ENCODE measurements around the gene LYPD1. TPM values are rescaled to one million over a fixed set of nuclear protein-coding genes. Genes with fewer than 3 reads are reported as not detected.

LYPD1 gene
- polyA plus RNA-seq, 4 donors = 0.81 to 0.87 TPM; not detected in 2

DNA sequence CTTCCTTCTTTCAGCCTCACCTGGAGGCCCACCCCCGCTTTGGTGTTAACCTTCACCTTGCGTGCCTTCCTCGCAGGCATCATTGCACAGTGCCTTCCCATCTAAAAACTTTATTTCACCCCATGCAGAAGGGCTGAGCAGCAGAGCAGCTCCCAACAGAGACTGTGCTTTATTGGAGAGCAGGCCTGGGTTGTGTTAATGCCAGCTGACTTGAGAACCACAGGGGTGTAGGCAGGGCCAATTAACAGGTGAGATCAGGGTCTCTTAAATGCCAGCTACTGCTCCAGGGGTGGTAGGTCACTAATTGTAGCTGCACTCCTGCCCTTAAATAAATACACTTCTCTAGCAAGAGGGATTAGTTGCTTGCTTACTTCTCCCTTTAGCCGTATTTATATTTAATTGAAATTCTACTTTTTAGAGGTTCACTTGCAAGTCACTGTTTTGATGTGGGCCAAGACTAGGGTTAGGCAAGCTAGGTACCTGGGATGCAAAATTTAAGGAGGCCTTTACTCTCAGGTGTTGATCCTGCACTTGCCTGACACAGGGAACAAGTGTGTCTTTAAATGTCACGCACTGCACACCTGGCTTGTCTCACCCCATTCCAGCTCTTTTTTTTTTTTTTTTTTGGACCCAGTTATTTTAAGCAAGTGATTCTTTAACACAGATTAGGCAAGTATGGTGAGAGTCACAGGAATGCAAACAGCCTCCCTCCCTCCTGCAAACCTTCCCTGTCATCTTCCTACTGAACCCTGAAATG is 54.5 kb downstream of the LYPD1 start:
- Histone ChIP-seq H3K27me3 (ENCODE audit: control insufficient read depth in 3 of 3, insufficient read depth in 3 of 3, low read length in 3 of 3) (no peaks in the 10 kb centered on the region), H3K4me1 (ENCODE audit: control insufficient read depth in 3 of 3, insufficient read depth in 2 of 3, low read depth in 1 of 3, low read length in 2 of 3) (peaks cover 0 to 3% (median 0%) of the 10 kb centered on the region in 3 donors), H3K27ac (ENCODE audit: low read depth in 1 of 3, low read length in 2 of 3) (no peak overlapping the region), H3K4me3 (ENCODE audit: low read depth in 1 of 3, low read length in 3 of 3) (no peak overlapping the region), H3K36me3 (ENCODE audit: control insufficient read depth in 3 of 3, insufficient read depth in 2 of 3, low read depth in 1 of 3, low read length in 3 of 3) (no peaks in the 10 kb centered on the region), H3K9me3 (ENCODE audit: control insufficient read depth in 2 of 2, insufficient read depth in 1 of 2, low read depth in 1 of 2, low read length in 1 of 2) (no peaks in the 10 kb centered on the region)
- FAIRE-seq (no peak), DNase-seq (no peak)
- WGBS, 3 donors = 90 to 96% (median 91%) methylated on average over 5 of the region's 5 CpGs

DNA sequence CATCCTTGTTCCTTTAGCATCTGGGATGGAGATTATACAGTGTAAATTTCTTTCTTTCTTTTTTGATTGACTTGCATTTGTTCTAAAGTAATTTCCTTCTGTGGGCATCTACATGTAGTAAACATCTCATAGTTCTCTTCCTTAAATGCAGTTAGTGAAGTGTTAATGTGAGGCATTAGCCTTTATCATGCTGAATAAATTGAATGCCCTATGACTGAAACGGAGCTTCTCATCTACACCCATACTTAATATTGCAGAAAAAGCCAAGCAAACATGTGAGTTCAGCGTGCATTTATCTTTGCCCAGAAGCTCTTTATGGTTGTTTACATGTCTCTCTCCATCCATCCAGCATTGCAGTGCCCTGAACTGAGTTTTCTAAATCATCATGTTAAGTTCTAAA is 58.3 kb downstream of the LYPD1 start:
- H3K4me1 ChIP-seq (ENCODE audit: control insufficient read depth in 3 of 3, insufficient read depth in 2 of 3, low read depth in 1 of 3, low read length in 2 of 3) = no peaks in the 10 kb centered on the region
- H3K4me3 ChIP-seq (ENCODE audit: low read depth in 1 of 3, low read length in 3 of 3) = no peak overlapping the region
- H3K36me3 ChIP-seq (ENCODE audit: control insufficient read depth in 3 of 3, insufficient read depth in 2 of 3, low read depth in 1 of 3, low read length in 3 of 3) = no peaks in the 10 kb centered on the region
- 55 to 71% (median 68%) methylated on average over 2 of the region's 2 CpGs for WGBS, 3 donors
- no peak overlapping the region for H3K27ac ChIP-seq (ENCODE audit: low read depth in 1 of 3, low read length in 2 of 3)
- FAIRE-seq (no peak), DNase-seq (no peak)
- H3K9me3 ChIP-seq (ENCODE audit: control insufficient read depth in 2 of 2, insufficient read depth in 1 of 2, low read depth in 1 of 2, low read length in 1 of 2) = no peaks in the 10 kb centered on the region
- no peaks in the 10 kb centered on the region for H3K27me3 ChIP-seq (ENCODE audit: control insufficient read depth in 3 of 3, insufficient read depth in 3 of 3, low read length in 3 of 3)

- DNase-seq = no peak
- no peak for FAIRE-seq
- Histone ChIP-seq H3K9me3 (ENCODE audit: control insufficient read depth in 2 of 2, insufficient read depth in 1 of 2, low read depth in 1 of 2, low read length in 1 of 2) (no peaks in the 10 kb centered on the region), H3K27me3 (ENCODE audit: control insufficient read depth in 3 of 3, insufficient read depth in 3 of 3, low read length in 3 of 3) (no peaks in the 10 kb centered on the region), H3K36me3 (ENCODE audit: control insufficient read depth in 3 of 3, insufficient read depth in 2 of 3, low read depth in 1 of 3, low read length in 3 of 3) (peaks cover 0 to 2% (median 0%) of the 10 kb centered on the region in 3 donors), H3K4me1 (ENCODE audit: control insufficient read depth in 3 of 3, insufficient read depth in 2 of 3, low read depth in 1 of 3, low read length in 2 of 3) (no peaks in the 10 kb centered on the region), H3K4me3 (ENCODE audit: low read depth in 1 of 3, low read length in 3 of 3) (no peak overlapping the region), H3K27ac (ENCODE audit: low read depth in 1 of 3, low read length in 2 of 3) (no peak overlapping the region)
- WGBS, 3 donors = 76 to 81% (median 80%) methylated on average over 8 of the region's 8 CpGs
Measured at GRCh38 chr2:132609101-132609890, 60.7 kb downstream of the LYPD1 start.

DNA sequence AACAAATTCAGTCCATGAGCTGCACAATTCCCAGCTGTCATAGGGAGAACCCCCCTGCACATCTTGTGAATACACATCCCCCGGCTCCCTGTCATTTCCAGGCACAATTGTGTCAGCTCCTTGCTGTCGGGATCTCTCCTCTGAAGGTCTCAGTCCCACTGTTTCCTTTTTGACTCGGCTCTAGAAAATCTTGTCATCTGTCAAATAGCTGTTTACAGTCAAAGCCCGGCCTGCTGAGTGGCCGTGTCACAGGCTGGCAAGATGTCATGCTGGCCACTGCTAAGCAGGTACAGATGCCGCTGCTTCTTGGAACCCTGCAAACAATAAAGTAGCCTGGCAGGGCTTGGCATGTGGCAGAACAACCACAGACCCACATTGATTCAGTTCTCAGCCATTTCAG is 61.7 kb downstream of the LYPD1 start:
- no peak overlapping the region for H3K27ac ChIP-seq (ENCODE audit: low read depth in 1 of 3, low read length in 2 of 3)
- DNase-seq (no peak), FAIRE-seq (no peak)
- H3K9me3 ChIP-seq (ENCODE audit: control insufficient read depth in 2 of 2, insufficient read depth in 1 of 2, low read depth in 1 of 2, low read length in 1 of 2) = no peaks in the 10 kb centered on the region
- peaks cover 0 to 2% (median 0%) of the 10 kb centered on the region in 3 donors for H3K36me3 ChIP-seq (ENCODE audit: control insufficient read depth in 3 of 3, insufficient read depth in 2 of 3, low read depth in 1 of 3, low read length in 3 of 3)
- H3K4me1 ChIP-seq (ENCODE audit: control insufficient read depth in 3 of 3, insufficient read depth in 2 of 3, low read depth in 1 of 3, low read length in 2 of 3) = no peaks in the 10 kb centered on the region
- WGBS, 3 donors = 77 to 91% (median 78%) methylated on average over 6 of the region's 6 CpGs
- H3K4me3 ChIP-seq (ENCODE audit: low read depth in 1 of 3, low read length in 3 of 3) = no peak overlapping the region
- H3K27me3 ChIP-seq (ENCODE audit: control insufficient read depth in 3 of 3, insufficient read depth in 3 of 3, low read length in 3 of 3) = no peaks in the 10 kb centered on the region

GRCh38 chr2:132607426-132608090 is 62.4 kb downstream of the LYPD1 start:
- Histone ChIP-seq H3K27me3 (ENCODE audit: control insufficient read depth in 3 of 3, insufficient read depth in 3 of 3, low read length in 3 of 3) (no peaks in the 10 kb centered on the region), H3K27ac (ENCODE audit: low read depth in 1 of 3, low read length in 2 of 3) (no peak overlapping the region), H3K4me3 (ENCODE audit: low read depth in 1 of 3, low read length in 3 of 3) (no peak overlapping the region), H3K36me3 (ENCODE audit: control insufficient read depth in 3 of 3, insufficient read depth in 2 of 3, low read depth in 1 of 3, low read length in 3 of 3) (peaks cover 0 to 2% (median 0%) of the 10 kb centered on the region in 3 donors), H3K9me3 (ENCODE audit: control insufficient read depth in 2 of 2, insufficient read depth in 1 of 2, low read depth in 1 of 2, low read length in 1 of 2) (no peaks in the 10 kb centered on the region), H3K4me1 (ENCODE audit: control insufficient read depth in 3 of 3, insufficient read depth in 2 of 3, low read depth in 1 of 3, low read length in 2 of 3) (no peaks in the 10 kb centered on the region)
- 81 to 91% (median 85%) methylated on average over 4 of the region's 4 CpGs for WGBS, 3 donors
- no peak for DNase-seq
- FAIRE-seq = no peak

DNA sequence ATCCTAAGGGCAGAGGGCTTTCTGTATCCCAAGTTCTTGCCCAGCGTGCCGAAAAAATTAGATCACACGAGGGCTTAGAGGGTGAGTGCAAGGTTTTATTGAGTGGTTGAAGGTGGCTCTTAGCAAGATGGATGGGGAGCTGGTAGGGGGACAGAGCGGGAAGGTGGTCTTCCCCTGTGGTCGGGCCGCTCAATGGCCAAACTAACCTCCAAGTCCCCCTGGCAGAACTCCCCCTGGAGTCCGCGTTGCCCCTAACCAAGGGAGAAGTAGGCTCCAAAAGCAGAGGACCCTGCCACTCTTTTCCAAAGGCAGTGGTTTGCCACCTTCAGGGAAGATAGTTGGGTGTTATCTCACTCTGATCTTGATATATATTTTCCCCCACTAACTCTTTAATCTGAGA is 63.4 kb downstream of the LYPD1 start:
- DNase-seq (no peak), FAIRE-seq (no peak)
- Histone ChIP-seq H3K27me3 (ENCODE audit: control insufficient read depth in 3 of 3, insufficient read depth in 3 of 3, low read length in 3 of 3) (no peaks in the 10 kb centered on the region), H3K4me1 (ENCODE audit: control insufficient read depth in 3 of 3, insufficient read depth in 2 of 3, low read depth in 1 of 3, low read length in 2 of 3) (no peaks in the 10 kb centered on the region), H3K36me3 (ENCODE audit: control insufficient read depth in 3 of 3, insufficient read depth in 2 of 3, low read depth in 1 of 3, low read length in 3 of 3) (peaks cover 0 to 2% (median 0%) of the 10 kb centered on the region in 3 donors), H3K4me3 (ENCODE audit: low read depth in 1 of 3, low read length in 3 of 3) (no peak overlapping the region), H3K9me3 (ENCODE audit: control insufficient read depth in 2 of 2, insufficient read depth in 1 of 2, low read depth in 1 of 2, low read length in 1 of 2) (no peaks in the 10 kb centered on the region), H3K27ac (ENCODE audit: low read depth in 1 of 3, low read length in 2 of 3) (no peak overlapping the region)
- 91 to 95% (median 94%) methylated on average over 8 of the region's 8 CpGs for WGBS, 3 donors

- H3K36me3 ChIP-seq (ENCODE audit: control insufficient read depth in 3 of 3, insufficient read depth in 2 of 3, low read depth in 1 of 3, low read length in 3 of 3) = peaks cover 0 to 2% (median 0%) of the 10 kb centered on the region in 3 donors
- no peak for DNase-seq
- H3K9me3 ChIP-seq (ENCODE audit: control insufficient read depth in 2 of 2, insufficient read depth in 1 of 2, low read depth in 1 of 2, low read length in 1 of 2) = no peaks in the 10 kb centered on the region
- 83 to 90% (median 84%) methylated on average over 14 of the region's 14 CpGs for WGBS, 3 donors
- H3K4me3 ChIP-seq (ENCODE audit: low read depth in 1 of 3, low read length in 3 of 3) = no peak overlapping the region
- H3K27ac ChIP-seq (ENCODE audit: low read depth in 1 of 3, low read length in 2 of 3) = no peak overlapping the region
- FAIRE-seq = no peak
- H3K4me1 ChIP-seq (ENCODE audit: control insufficient read depth in 3 of 3, insufficient read depth in 2 of 3, low read depth in 1 of 3, low read length in 2 of 3) = no peaks in the 10 kb centered on the region
- H3K27me3 ChIP-seq (ENCODE audit: control insufficient read depth in 3 of 3, insufficient read depth in 3 of 3, low read length in 3 of 3) = no peaks in the 10 kb centered on the region
Measured at GRCh38 chr2:132605236-132606180, 64.5 kb downstream of the LYPD1 start.
